SIG-M5 treated with dmso at 0.1 percent for 504 hours (cell line): ENCODE data around the gene OTUD7B.

Experiments used
- DNase-seq: peaks from one replicate; lab custom pipeline; 2025; ENCODE audit not compliant: unreplicated experiment; lab: John Stamatoyannopoulos, UW

The OTUD7B gene

DNA sequence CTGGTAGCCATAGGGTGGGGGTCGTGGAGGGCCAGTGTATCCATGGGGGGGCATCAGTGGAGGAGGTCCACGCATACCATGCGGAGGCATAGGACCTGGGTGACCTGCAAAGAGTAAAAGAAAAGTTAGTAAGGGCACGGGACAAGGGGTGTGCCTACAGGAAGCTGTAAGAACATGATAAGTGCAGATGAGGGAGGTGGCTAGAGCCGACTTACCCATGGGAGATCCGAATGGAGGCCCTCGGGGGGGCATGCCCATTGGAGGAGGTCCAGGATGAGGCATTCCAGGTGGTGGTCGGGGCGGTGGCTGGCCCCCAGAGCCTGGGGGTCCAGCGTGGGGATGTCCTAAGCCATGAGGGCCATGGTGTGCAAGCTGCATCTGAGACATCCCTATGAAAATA, 86.9 kb downstream of the OTUD7B start:
- DNase-seq, result no peak

DNA sequence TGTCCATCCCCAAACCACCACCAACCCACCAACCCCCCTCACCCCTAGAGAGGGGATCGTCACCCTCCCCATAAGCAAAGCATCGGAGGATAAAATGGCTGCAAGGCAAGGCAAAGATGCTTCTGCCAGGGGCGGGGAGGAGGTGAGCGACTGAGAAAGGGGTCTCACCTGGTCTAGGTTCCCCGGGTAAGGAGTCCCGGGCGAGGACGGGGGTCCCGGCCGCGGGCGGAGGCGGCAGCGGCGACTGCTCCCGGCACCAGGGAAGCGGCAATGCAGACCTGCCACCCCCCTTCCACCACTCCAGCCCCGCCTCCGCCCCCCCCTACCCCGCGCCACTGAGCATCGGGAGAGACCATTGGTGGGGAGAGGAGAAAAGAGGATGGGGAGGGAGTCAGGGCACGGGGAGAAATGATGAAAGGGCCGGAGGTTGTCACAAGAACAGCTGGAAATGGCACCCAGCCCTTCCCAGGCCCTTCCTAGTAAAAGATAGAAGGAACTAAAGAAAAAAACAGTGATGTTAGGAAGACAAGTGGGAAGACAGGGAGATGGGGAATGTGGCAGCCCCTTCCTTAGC, 92.9 kb downstream of the OTUD7B start, which contains the start of gene SV2A:
TSS of gene SV2A (minus strand) at position 274 of the 574 bp plus-strand sequence. CDS start 4,004 bp downstream, outside the sequence.
- peak; percentile 57 for DNase-seq

DNA sequence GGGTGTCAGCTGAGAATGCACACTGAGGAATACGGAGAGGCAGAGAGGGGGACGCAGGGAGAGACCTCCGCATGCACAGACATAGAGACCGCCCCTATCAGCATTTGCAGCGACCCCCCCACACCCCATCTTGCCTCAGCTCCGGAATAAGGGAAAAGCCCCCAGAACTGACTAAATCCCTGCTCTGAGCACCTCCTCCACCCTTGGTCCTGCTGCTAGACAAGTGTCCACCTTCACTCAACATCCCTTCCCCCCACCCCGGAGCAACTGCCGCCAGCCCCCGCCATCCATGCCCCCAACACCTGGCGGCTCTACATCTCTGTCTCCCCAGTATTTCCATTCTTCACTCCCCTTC, 93.7 kb downstream of the OTUD7B start:
- no peak for DNase-seq

DNA sequence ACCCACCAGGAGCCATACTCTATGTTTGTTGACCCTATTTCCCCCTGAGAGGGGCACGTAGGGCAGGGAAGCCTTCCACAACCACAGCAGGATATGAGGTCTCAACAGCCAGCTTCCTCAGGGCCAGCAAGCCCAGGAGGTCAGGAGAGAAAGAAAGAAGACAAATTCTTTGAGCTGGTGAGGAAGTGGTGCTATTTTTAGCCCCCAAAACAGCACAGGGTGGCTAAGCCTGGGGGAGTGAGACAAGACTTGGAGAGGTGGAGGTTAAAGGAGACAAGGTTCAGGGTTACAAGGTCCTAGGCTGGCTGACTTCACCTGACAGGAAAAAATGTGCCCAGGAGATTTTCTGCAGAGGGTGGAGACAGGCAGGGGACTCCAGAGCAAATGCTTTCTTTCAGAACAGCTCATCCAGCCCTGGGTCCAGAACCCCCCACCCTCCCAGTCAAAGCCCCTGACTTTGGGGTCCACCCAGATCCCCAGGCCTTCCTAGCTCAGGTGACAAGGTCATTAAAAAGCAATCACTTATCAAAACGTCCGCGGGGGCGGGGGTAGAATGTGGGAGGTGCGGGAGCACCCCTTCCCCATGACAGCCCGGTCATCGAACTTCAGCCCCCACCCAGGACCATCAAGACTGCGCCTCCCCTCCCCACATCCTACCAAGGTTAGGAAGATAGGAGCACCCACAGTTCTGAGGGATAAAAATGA, 94.2 kb downstream of the OTUD7B start:
- no peak for DNase-seq

DNA sequence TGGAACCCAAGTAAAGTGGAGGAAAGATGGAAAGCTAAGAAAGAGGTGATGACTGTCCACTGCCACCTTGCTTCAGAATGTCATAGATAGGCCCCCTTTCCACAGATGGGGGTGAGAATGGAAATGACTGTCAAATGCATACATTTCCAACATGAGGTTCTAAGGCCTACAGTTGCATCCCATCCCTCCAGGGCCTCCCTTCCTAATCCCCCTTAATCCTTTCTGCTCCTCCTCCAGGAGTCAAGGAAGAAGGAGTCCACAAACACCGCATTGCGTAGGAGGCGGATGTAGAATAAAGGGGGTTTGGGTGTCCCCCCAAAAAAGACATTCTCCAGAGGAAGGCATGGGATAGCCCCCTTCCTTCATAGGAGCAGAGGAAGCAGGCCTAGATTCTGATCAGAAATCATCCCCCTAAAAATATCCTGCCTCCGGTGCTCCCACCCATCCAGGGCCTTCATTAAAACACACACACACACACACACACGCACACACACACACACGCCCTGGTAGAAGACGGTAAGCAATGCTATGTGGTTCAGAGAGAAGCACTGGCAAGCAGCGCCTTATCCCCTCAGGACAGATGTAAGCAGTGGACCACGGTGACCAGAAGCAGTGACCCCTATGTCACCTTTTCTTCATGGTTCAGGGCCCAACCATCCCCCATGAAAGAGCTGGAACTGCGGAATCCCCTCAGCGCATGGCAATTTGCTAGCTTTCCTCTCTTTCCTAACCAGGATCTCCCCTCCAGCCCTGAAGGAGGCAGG, 94.9 kb downstream of the OTUD7B start:
- no peak for DNase-seq

DNA sequence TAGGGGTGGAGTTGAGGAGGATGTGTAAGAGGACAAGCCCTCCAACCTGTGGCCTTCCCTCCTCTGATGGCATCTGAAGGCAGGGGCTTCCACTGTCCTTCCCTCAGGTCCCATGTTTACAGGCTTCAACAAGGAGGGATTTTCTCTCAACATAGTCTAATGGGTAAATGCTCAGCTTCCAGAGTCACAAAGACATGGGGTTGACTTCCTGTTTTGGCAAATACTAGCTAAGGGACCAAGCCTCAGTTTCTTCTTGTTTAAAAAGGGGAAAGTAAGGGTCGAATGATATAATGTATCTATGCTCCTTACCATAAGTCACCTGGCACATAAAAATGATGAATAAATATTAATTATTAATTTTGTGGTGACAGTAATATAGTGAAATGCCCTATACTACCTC, 96.0 kb downstream of the OTUD7B start:
- no peak for DNase-seq

DNA sequence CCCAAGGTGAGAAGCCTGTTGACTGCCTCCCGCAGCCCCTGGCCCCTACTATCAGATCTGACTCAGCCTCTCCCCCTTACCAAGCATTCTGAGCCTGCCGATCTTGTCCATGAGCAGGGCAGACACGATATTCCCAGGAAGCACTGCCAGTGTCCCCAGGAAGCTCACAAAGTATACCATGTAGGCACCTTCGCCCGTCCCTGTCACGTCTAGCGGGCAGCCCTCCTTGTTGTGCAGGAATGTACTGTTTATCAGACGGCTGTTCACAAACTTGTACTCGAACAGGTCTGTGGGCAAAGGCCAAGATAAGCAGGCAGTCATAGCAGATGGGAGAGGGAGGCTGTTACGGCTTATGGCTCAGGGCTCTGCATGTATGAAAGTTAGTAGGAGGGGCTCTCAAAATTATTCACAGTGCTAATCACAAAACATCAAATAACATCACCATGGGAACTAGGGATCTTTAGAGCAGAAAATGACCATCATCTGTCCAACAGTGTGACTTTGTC, 103.9 kb downstream of the OTUD7B start:
- DNase-seq, result no peak

DNA sequence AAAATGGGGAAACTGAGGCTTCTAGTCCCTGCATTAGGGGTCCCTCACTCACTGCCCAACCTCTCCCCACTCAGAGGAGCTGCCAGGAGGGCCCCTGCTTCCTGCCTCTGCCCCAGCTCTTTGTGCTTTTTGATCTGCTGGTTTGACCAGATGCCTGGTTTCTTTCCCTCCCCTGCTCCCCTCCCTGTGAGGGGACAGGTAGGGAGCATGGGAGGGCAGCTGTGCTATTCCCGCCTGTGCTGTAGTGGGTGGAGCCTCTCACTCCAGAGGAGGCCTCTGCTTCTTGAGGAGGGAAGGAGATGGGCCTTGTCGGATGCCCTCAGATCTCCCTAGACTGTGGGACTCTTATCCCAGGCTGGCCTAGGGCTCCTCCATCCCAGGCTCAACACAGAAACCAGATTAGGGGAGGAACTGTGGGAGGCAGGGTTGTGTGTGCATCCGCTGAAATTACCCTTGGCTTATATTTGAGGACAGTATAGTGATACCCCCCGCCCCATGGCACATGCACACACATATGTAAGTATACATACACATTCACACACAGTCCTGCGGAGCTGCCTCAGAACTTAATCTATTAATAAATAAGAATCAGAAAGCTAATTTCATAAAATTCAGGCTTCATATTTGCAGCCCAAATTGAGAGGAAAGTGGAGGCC, 106.6 kb downstream of the OTUD7B start:
- no peak for DNase-seq

DNA sequence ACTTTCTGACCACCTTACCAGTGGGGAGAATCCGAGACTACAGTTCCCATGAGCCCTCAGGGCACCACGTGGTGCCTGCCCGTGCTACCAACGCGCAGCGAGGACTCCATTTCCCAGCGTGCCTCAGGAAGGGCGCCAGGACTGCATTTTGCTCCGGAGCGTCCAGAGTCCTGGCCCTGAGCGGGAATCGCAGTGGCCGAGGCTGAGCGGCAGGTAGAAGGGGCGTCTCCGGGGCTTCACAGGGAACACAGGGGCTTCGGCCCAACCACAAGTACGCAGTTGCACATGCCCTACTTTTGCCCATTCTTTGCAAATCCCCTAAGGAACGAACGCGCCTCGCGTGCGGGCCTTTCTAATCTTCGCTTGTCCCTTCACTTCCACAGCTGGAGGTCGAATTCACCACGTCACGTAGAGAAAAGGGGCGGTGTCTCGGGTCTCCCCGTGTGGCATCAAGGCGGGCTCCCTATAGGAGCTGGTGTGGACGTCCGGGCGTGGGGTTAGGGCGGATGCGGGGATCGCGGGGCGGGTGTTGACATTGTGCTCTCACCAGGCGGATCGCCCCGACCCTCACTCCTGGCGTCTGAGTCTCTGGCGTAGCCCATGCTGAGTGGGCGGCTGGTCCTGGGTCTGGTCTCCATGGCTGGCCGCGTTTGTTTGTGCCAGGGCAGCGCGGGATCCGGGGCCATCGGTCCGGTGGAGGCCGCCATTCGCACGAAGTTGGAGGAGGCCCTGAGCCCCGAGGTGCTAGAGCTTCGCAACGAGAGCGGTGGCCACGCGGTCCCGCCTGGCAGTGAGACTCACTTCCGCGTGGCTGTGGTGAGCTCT, 110.9 kb downstream of the OTUD7B start, which contains the start of gene BOLA1:
TSS of gene BOLA1 (plus strand) at position 109 of the 825 bp plus-strand sequence. CDS start at position 601, 492 bp downstream.
- peak; percentile 94 for DNase-seq

DNA sequence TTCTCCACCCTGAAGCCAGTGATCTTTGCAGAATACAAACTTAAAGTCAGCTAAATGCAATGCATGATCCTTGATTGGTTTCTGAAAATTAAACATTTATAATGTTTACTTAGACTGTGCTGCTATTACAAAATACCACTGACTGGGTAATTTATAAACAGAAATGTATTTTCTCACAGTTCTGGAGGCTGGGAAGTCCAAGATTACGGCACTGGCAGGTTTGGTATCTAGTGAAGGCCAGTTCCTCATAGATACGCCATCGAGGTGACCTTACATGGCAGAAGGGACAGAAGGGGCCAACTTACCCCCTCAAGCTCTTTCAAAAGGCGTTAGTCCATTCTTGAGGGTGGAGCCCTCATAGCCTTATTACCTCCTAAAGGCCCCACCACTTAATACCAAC, 114.0 kb downstream of the OTUD7B start:
- DNase-seq, result no peak

DNA sequence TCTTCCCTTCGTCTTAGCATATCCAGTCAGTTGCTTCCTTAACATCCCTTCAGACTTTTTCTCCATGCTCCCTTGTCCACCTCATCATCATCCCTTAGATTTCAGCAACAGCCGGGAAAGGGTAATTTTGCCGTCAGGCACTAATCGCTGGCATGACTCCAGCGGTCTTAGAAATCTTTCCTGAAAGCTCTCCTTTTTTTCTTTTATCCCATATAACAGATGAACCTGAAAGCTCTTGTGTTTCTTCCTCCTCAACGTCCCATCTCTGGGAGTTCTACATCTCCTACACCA, 121.6 kb downstream of the OTUD7B start:
- DNase-seq, result peak; percentile 66

DNA sequence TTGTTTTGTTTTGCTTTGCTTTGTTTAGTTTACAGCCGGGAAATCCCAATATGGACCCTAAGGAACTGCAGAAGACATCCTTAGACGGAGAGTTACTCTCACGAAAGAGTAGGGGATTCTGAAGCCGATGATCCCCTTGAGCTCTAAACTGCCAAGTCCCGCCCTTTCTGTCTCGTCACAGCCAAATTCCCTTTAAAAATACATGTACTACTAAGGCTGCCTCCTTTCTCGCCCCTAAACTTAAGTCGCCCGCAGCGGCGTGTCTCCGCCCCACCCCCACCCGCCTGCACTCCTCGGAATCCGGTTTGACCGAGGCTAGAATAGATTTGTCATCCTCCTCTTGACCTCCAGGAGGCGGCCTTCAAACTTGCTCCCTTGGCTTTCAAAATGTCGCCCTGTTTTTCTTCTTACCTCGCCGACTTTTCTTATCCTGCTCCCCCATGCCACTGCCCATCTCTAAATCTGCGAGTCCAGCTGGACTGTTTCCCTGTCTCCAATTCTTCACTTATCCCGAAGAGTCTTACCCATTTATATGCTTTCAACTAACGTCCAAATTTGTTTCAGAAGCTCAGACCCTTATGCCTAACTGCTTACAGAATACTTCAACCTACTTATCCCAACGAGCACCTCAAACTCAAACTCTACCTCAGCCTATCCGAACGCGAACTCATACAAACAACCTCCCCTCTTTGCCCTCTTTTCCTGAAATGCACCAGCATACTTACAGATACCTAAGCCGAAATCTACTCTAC, 122.1 kb downstream of the OTUD7B start:
- DNase-seq, result peak; percentile 99
